WTC11 (cell line): ENCODE data around the gene MAP4. TPM values are rescaled to one million over a fixed set of nuclear protein-coding genes. Genes with fewer than 3 reads are reported as not detected.

Experiments used
- ATAC-seq: fragments of 200-7000 bp; cut with Tn5 transposase; 2 replicates; pipeline ENCODE4 v1.10.0; 2021; ENCODE audit warnings: mild to moderate bottlenecking, moderate library complexity
- CTCF ChIA-PET: fragments of 300-600 bp; sonication (Branson Sonifier 250); formaldehyde crosslinking; loops from one replicate; lab custom pipeline; 2021; ENCODE audit warnings: antibody characterized with exemption; lab: Charles Lee
- POLR2A ChIA-PET: fragments of 350-600 bp; sonication (Branson Sonifier 250); formaldehyde crosslinking; loops from one replicate; lab custom pipeline; 2021; ENCODE audit warnings: antibody characterized with exemption; lab: Charles Lee
- DNase-seq: peaks from one replicate; pipeline ENCODE4 v3.0.0; 2021; ENCODE audit warnings: low spot score
- H3K27ac Mint-ChIP-seq: 2 replicates; pipeline ENCODE4 v1.8.0; 2021; ENCODE audit warnings: mixed read lengths
- H3K27me3 Mint-ChIP-seq: 2 replicates; pipeline ENCODE4 v1.8.0; 2021; ENCODE audit warnings: low read depth, mild to moderate bottlenecking, moderate library complexity, mixed read lengths
- H3K36me3 Mint-ChIP-seq: 2 replicates; pipeline ENCODE4 v1.8.0; 2021; ENCODE audit warnings: mixed read lengths
- H3K4me1 Mint-ChIP-seq: 2 replicates; pipeline ENCODE4 v1.8.0; 2022; ENCODE audit warnings: mixed read lengths
- H3K4me3 Mint-ChIP-seq: 2 replicates; pipeline ENCODE4 v1.8.0; 2021; ENCODE audit warnings: mild to moderate bottlenecking, moderate library complexity, mixed read lengths
- H3K9me3 Mint-ChIP-seq: 2 replicates; pipeline ENCODE4 v1.8.0; 2021; ENCODE audit warnings: mixed read lengths
- CREB1 ChIP-seq: sonication (generic); formaldehyde crosslinking; IDR thresholded peaks from 2 replicates; pipeline ENCODE4 v1.8.0; 2023; ENCODE audit warnings: mild to moderate bottlenecking, missing genetic modification reagents
- CREM ChIP-seq: sonication (generic); formaldehyde crosslinking; IDR thresholded peaks from 2 replicates; pipeline ENCODE4 v1.8.1; 2022; ENCODE audit warnings: mild to moderate bottlenecking, missing genetic modification reagents, moderate library complexity
- E2F1 ChIP-seq: sonication (generic); formaldehyde crosslinking; IDR thresholded peaks from 2 replicates; pipeline ENCODE4 v1.8.0; 2022; ENCODE audit warnings: mild to moderate bottlenecking, missing genetic modification reagents
- EMX1 ChIP-seq: fragments of 250-450 bp; sonication (Bioruptor Pico); IDR thresholded peaks from 2 replicates; pipeline ENCODE4 v1.8.0; 2021; ENCODE audit warnings: mild to moderate bottlenecking
- ERG ChIP-seq: fragments of 250-450 bp; sonication (Bioruptor Pico); IDR thresholded peaks from 2 replicates; pipeline ENCODE4 v1.8.0; 2021; ENCODE audit warnings: mild to moderate bottlenecking
- GTF2I ChIP-seq: fragments of 250-450 bp; sonication (Bioruptor Pico); conservative IDR thresholded peaks from 2 replicates; pipeline ENCODE4 v1.4.0; 2021; ENCODE audit warnings: mild to moderate bottlenecking
- IRF1 ChIP-seq: sonication (generic); formaldehyde crosslinking; IDR thresholded peaks from 2 replicates; pipeline ENCODE4 v1.8.0; 2023; ENCODE audit warnings: missing genetic modification reagents
- MXD4 ChIP-seq: fragments of 250-450 bp; sonication (Bioruptor Pico); IDR thresholded peaks from 2 replicates; pipeline ENCODE4 v1.8.0; 2021; ENCODE audit warnings: mild to moderate bottlenecking, moderate library complexity, borderline replicate concordance
- MYBL2 ChIP-seq: sonication (generic); formaldehyde crosslinking; IDR thresholded peaks from 2 replicates; pipeline ENCODE4 v1.8.1; 2023; ENCODE audit warnings: mild to moderate bottlenecking, moderate library complexity, missing genetic modification reagents
- NFE2L1 ChIP-seq: sonication (generic); formaldehyde crosslinking; IDR thresholded peaks from 2 replicates; pipeline ENCODE4 v1.8.1; 2023; ENCODE audit warnings: missing genetic modification reagents
- PRDM15 ChIP-seq: sonication (generic); formaldehyde crosslinking; IDR thresholded peaks from 2 replicates; pipeline ENCODE4 v1.8.0; 2022; ENCODE audit warnings: missing genetic modification reagents
- RELA ChIP-seq: sonication (generic); formaldehyde crosslinking; IDR thresholded peaks from 2 replicates; pipeline ENCODE4 v1.8.1; 2022; ENCODE audit warnings: missing genetic modification reagents, mild to moderate bottlenecking, borderline replicate concordance
- ZNF423 ChIP-seq: fragments of 250-450 bp; sonication (Bioruptor Pico); IDR thresholded peaks from 2 replicates; pipeline ENCODE4 v2.1.2; 2022; ENCODE audit warnings: mild to moderate bottlenecking, moderate library complexity
- ZNF512 ChIP-seq: sonication (generic); formaldehyde crosslinking; IDR thresholded peaks from 2 replicates; pipeline ENCODE4 v1.8.1; 2022; ENCODE audit warnings: missing genetic modification reagents, borderline replicate concordance
- total RNA-seq: library from RNA; stranded (reverse); gene quantifications from 3 replicates; pipeline ENCODE4 v1.2.3, GENCODE V29; 2021

The MAP4 gene
- total RNA-seq, 1 experiment from 2014 or later = 199 TPM

GRCh38 chr3:47855461-47856383 is 160.5 kb downstream of the MAP4 start (continued):
- no peak for TF ChIP-seq RELA
- no peak for TF ChIP-seq ZNF512 (CRISPR knock-in tag)
- TF ChIP-seq ZNF423 (CRISPR knock-in tag) = no peak
- TF ChIP-seq ERG (CRISPR knock-in tag) = no peak
- no peak for TF ChIP-seq IRF1 (CRISPR knock-in tag)

- Mint-ChIP-seq H3K9me3 (no peaks in the 10 kb centered on the region), H3K4me3 (no peak overlapping the region), H3K36me3 (peaks cover 30% of the 10 kb centered on the region), H3K27me3 (no peaks in the 10 kb centered on the region), H3K27ac (no peak overlapping the region), H3K4me1 (no peaks in the 10 kb centered on the region)
- ChIA-PET POLR2A (no interaction called here), CTCF (interaction anchor here (0.6 to 2.6 kb wide), 6 partner anchors 17 to 340 kb away, joined by 3 to 12 read pairs (median 8); no protein-coding TSS in a partner anchor)
- no peak for DNase-seq
- ATAC-seq = no peak
- TF ChIP-seq CREB1 (CRISPR knock-in tag) (no peak), GTF2I (CRISPR knock-in tag) (no peak), CREM (CRISPR knock-in tag) (no peak), RELA (no peak), ZNF423 (CRISPR knock-in tag) (no peak), EMX1 (CRISPR knock-in tag) (no peak), MYBL2 (no peak), NFE2L1 (CRISPR knock-in tag) (no peak), E2F1 (CRISPR knock-in tag) (no peak), PRDM15 (CRISPR knock-in tag) (no peak), MXD4 (CRISPR knock-in tag) (no peak)
Observed at GRCh38 chr3:47854720-47855455, 161.3 kb downstream of the MAP4 start.
